ENCODE data around the gene OSBPL9. TPM values are rescaled to one million over a fixed set of nuclear protein-coding genes. Genes with fewer than 3 reads are reported as not detected.

OSBPL9 gene
- total RNA-seq (2022; extraction: Qiagen RNA extraction; ENCODE audit: low read depth), result 28.8 to 45.3 TPM (median 37.6 TPM) in 5 replicates

GRCh38 chr1:51616903-51617708 lies at the start of gene OSBPL9:
Gene OSBPL9, plus strand, starts transcription at chr1:51617092. Its CDS starts 19 bp downstream, at chr1:51617111.

Other genes with a start within 250 kb of the OSBPL9 start
- 8.8 to 14.6 TPM (median 11.3 TPM) in 5 replicates for gene EPS15, start 97.8 kb upstream of the OSBPL9 start, total RNA-seq (2022; extraction: Qiagen RNA extraction; ENCODE audit: low read depth)

Measured in A549 treated with RU486 at 1 μM for 4 hours (cell line).